ENCODE measurements around the gene CTRB1.
"Not testable (repeated sequence)": the region's sequence is repeated elsewhere in the genome, so short reads cannot be mapped to it uniquely, and the experiment has no call there.

GRCh38 chr16:75211286-75211685, 7.5 kb upstream of the CTRB1 start:
- not testable (repeated sequence) for TF ChIP-seq CTCF, POLR2A (IDR thresholded peaks at IDR 0.05)
